Neural cell (in vitro differentiated cells): ENCODE measurements around the gene ADGRD1. TPM values are rescaled to one million over a fixed set of nuclear protein-coding genes. Genes with fewer than 3 reads are reported as not detected.

Experiments
- H2AFZ ChIP-seq: fragments of 200-600, 300-800 bp; sonication (generic), shearing (Covaris generic); 2 replicates; pipeline ENCODE4 v1.6.0; 2014; ENCODE audit warnings: low read depth, mild to moderate bottlenecking, antibody characterized with exemption, low read length, moderate library complexity
- H3F3A ChIP-seq: fragments of 200-600 bp; shearing (Covaris generic); 2 replicates; pipeline ENCODE4 v1.6.1; 2016; ENCODE audit warnings: mild to moderate bottlenecking, moderate library complexity, mixed read lengths, antibody characterized with exemption, low read length; ENCODE audit not compliant: insufficient read depth, poor library complexity, severe bottlenecking
- H3K27ac ChIP-seq: fragments of 200-600, 300-800 bp; sonication (generic), shearing (Covaris generic); 2 replicates; pipeline ENCODE4 v1.5.1; 2014; ENCODE audit warnings: mild to moderate bottlenecking, low read length, moderate library complexity
- H3K27me3 ChIP-seq: fragments of 300-800, 200-600 bp; sonication (generic), shearing (Covaris generic); 2 replicates; pipeline ENCODE4 v1.6.0; 2014; ENCODE audit warnings: mild to moderate bottlenecking, low read depth, low read length, moderate library complexity; ENCODE audit not compliant: insufficient read depth
- H3K36me3 ChIP-seq: fragments of 300-800, 200-600 bp; sonication (generic), shearing (Covaris generic); 2 replicates; pipeline ENCODE4 v1.5.1; 2014; ENCODE audit warnings: mild to moderate bottlenecking, antibody characterized with exemption, low read length, moderate library complexity; ENCODE audit not compliant: insufficient read depth
- H3K4me2 ChIP-seq: fragments of 300-800, 200-600 bp; sonication (generic), shearing (Covaris generic); 2 replicates; pipeline ENCODE4 v1.6.0; 2014; ENCODE audit warnings: mild to moderate bottlenecking, low read length
- H3K4me3 ChIP-seq: fragments of 300-800, 200-600 bp; sonication (generic), shearing (Covaris generic); 2 replicates; pipeline ENCODE4 v1.5.1; 2014; ENCODE audit warnings: mild to moderate bottlenecking, low read length, moderate library complexity
- H3K79me2 ChIP-seq: fragments of 200-600 bp; shearing (Covaris generic); replicated peaks from 2 replicates; pipeline ENCODE4 v1.6.0; 2014; ENCODE audit warnings: mild to moderate bottlenecking, low read length, moderate library complexity; ENCODE audit not compliant: insufficient read depth
- H3K9ac ChIP-seq: fragments of 300-800, 200-600 bp; sonication (generic), shearing (Covaris generic); 2 replicates; pipeline ENCODE4 v1.6.1; 2016; ENCODE audit warnings: mild to moderate bottlenecking, low read length, mixed read lengths
- H3K9me2 ChIP-seq: fragments of 200-600 bp; shearing (Covaris generic); 2 replicates; pipeline ENCODE4 v1.6.1; 2016; ENCODE audit warnings: mild to moderate bottlenecking, low read length, mixed read lengths; ENCODE audit not compliant: insufficient read depth
- H3K9me3 ChIP-seq: fragments of 200-600, 300-800 bp; sonication (generic), shearing (Covaris generic); 2 replicates; pipeline ENCODE4 v1.6.1; 2016; ENCODE audit warnings: mild to moderate bottlenecking, mixed run types, low read length, moderate library complexity, mixed read lengths
- H4K20me1 ChIP-seq: fragments of 200-600 bp; shearing (Covaris generic); 2 replicates; pipeline ENCODE4 v1.6.1; 2016; ENCODE audit warnings: mild to moderate bottlenecking, mixed run types; ENCODE audit not compliant: insufficient read depth
- EP300 ChIP-seq: fragments of 450-650 bp; conservative IDR thresholded peaks from 2 replicates; pipeline ENCODE4 v1.6.1; 2014; ENCODE audit warnings: antibody characterized with exemption, mild to moderate bottlenecking, moderate library complexity; ENCODE audit not compliant: poor library complexity, severe bottlenecking
- EZH2 ChIP-seq: fragments of 200-600, 300-800 bp; shearing (Covaris generic), sonication (generic); IDR thresholded peaks from 2 replicates; pipeline ENCODE4 v1.6.1; 2014; ENCODE audit warnings: antibody characterized with exemption, low read length, borderline replicate concordance, mild to moderate bottlenecking; ENCODE audit not compliant: insufficient read depth, poor library complexity, severe bottlenecking
- MXI1 ChIP-seq: fragments of 450-650 bp; conservative IDR thresholded peaks from 2 replicates; pipeline ENCODE4 v1.6.1; 2014; ENCODE audit warnings: antibody characterized with exemption, mild to moderate bottlenecking; ENCODE audit not compliant: poor library complexity, severe bottlenecking
- POLR2AphosphoS5 ChIP-seq: IDR thresholded peaks from 2 replicates; pipeline ENCODE4 v1.6.1; 2012
- RAD21 ChIP-seq: fragments of 450-650 bp; conservative IDR thresholded peaks from 2 replicates; pipeline ENCODE4 v1.6.1; 2014; ENCODE audit warnings: antibody characterized with exemption, mild to moderate bottlenecking, moderate library complexity
- TAF1 ChIP-seq: IDR thresholded peaks from 2 replicates; pipeline ENCODE4 v1.6.1; 2012; ENCODE audit warnings: low read depth
- polyA plus RNA-seq: library from polyadenylated mRNA; depleted of rRNA; stranded (reverse); fragments of >200 nt; gene quantifications from 2 replicates; pipeline ENCODE4 v1.2.3, GENCODE V29; 2014
- TF ChIP-seq, protein P1 (sequence below): fragments of 450-650 bp; IDR thresholded peaks from 2 replicates; pipeline ENCODE4 v1.5.1; 2014; ENCODE audit warnings: antibody characterized with exemption, mild to moderate bottlenecking, moderate library complexity; ENCODE audit not compliant: poor library complexity, severe bottlenecking
- TF ChIP-seq, protein P2 (sequence below): IDR thresholded peaks from 2 replicates; pipeline ENCODE4 v1.6.1; 2012; ENCODE audit warnings: borderline replicate concordance

ADGRD1 gene
- polyA plus RNA-seq, 1 donor from 2014 or later = 1.7 TPM

DNA sequence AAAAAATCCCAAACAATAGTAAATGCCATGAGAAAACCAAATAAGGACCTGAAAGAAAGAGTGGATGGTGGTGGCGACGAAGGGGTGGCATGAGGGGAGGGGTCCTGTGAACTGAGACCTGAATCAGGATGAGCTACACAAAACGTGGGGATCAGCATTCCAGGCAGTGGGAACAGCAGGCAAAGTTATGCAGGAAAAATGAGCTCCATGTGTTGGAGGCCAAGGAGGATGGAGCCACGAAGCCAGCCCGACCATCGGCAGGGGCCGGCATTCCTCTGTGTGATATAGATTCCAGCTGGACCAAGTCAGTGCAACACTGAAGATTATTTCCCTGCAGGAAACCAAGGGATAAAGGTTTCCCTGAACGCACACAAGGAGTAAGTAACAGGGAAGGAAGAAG lies 7.1 kb downstream of the ADGRD1 start:
- no peaks in the 10 kb centered on the region for H3K9me3 ChIP-seq
- no peaks in the 10 kb centered on the region for H4K20me1 ChIP-seq
- H3K79me2 ChIP-seq = no peaks in the 10 kb centered on the region
- H3K27me3 ChIP-seq = no peaks in the 10 kb centered on the region
- TF ChIP-seq, protein P1, sequence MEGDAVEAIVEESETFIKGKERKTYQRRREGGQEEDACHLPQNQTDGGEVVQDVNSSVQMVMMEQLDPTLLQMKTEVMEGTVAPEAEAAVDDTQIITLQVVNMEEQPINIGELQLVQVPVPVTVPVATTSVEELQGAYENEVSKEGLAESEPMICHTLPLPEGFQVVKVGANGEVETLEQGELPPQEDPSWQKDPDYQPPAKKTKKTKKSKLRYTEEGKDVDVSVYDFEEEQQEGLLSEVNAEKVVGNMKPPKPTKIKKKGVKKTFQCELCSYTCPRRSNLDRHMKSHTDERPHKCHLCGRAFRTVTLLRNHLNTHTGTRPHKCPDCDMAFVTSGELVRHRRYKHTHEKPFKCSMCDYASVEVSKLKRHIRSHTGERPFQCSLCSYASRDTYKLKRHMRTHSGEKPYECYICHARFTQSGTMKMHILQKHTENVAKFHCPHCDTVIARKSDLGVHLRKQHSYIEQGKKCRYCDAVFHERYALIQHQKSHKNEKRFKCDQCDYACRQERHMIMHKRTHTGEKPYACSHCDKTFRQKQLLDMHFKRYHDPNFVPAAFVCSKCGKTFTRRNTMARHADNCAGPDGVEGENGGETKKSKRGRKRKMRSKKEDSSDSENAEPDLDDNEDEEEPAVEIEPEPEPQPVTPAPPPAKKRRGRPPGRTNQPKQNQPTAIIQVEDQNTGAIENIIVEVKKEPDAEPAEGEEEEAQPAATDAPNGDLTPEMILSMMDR = no peak
- TF ChIP-seq MXI1 (no peak), EZH2 (no peak), POLR2AphosphoS5 (no peak), EP300 (no peak), RAD21 (no peak)
- TF ChIP-seq, protein P2, sequence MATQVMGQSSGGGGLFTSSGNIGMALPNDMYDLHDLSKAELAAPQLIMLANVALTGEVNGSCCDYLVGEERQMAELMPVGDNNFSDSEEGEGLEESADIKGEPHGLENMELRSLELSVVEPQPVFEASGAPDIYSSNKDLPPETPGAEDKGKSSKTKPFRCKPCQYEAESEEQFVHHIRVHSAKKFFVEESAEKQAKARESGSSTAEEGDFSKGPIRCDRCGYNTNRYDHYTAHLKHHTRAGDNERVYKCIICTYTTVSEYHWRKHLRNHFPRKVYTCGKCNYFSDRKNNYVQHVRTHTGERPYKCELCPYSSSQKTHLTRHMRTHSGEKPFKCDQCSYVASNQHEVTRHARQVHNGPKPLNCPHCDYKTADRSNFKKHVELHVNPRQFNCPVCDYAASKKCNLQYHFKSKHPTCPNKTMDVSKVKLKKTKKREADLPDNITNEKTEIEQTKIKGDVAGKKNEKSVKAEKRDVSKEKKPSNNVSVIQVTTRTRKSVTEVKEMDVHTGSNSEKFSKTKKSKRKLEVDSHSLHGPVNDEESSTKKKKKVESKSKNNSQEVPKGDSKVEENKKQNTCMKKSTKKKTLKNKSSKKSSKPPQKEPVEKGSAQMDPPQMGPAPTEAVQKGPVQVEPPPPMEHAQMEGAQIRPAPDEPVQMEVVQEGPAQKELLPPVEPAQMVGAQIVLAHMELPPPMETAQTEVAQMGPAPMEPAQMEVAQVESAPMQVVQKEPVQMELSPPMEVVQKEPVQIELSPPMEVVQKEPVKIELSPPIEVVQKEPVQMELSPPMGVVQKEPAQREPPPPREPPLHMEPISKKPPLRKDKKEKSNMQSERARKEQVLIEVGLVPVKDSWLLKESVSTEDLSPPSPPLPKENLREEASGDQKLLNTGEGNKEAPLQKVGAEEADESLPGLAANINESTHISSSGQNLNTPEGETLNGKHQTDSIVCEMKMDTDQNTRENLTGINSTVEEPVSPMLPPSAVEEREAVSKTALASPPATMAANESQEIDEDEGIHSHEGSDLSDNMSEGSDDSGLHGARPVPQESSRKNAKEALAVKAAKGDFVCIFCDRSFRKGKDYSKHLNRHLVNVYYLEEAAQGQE = no peak
- no peak overlapping the region for H2AFZ ChIP-seq
- H3K36me3 ChIP-seq = no peaks in the 10 kb centered on the region
- H3K9ac ChIP-seq = no peak overlapping the region
- H3F3A ChIP-seq = no peaks in the 10 kb centered on the region
- no peak overlapping the region for H3K27ac ChIP-seq
- H3K4me2 ChIP-seq = no peak overlapping the region
- H3K4me3 ChIP-seq = no peak overlapping the region
- H3K9me2 ChIP-seq = no peaks in the 10 kb centered on the region

DNA sequence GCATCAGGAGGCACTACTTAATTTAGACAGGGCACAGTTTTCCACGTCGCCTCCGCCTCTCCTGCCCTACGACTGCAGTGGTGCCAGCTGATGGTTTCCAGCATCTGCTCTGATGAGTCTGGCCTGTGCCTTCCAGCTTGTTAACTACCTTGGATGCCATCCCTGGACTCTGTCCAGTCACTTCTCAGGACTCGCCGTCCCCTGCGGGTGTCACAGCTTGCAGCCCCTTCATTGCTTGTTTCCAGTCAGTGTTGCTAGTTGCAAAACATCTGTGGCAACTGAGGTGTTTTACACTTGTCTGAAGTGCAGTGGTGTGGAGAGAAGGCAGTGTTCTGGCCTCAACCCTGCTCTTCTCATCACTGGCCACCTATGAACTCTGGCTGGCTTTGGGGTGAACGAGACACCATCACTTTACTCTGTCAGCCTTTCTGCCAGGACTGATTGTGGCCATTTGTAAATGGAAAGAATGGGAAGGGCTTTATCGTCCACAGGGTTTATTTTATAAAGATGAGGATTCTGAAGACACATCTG lies 8.3 kb downstream of the ADGRD1 start:
- H3K79me2 ChIP-seq = no peaks in the 10 kb centered on the region
- no peak overlapping the region for H3K4me2 ChIP-seq
- no peak overlapping the region for H3K4me3 ChIP-seq
- no peak overlapping the region for H3K9ac ChIP-seq
- no peaks in the 10 kb centered on the region for H3K36me3 ChIP-seq
- H3K9me3 ChIP-seq = no peaks in the 10 kb centered on the region
- H3K27ac ChIP-seq = no peak overlapping the region
- H3K9me2 ChIP-seq = no peaks in the 10 kb centered on the region
- H3K27me3 ChIP-seq = no peaks in the 10 kb centered on the region
- no peak for TF ChIP-seq TAF1
- TF ChIP-seq, protein P2 = no peak
- TF ChIP-seq EP300 = no peak
- TF ChIP-seq, protein P1 = no peak
- H3F3A ChIP-seq = no peaks in the 10 kb centered on the region
- no peak overlapping the region for H2AFZ ChIP-seq
- no peaks in the 10 kb centered on the region for H4K20me1 ChIP-seq
